Measurements from ENCODE around the gene RARB.

RARB gene

GRCh38 chr3:25481386-25481785, 53.3 kb downstream of the RARB start:
- H3K4me3 ChIP-seq (ENCODE audit: low read depth, low read length) = no peak overlapping the region
- no peak for TF ChIP-seq CTCF (IDR thresholded peaks at IDR 0.05; ENCODE audit: insufficient read depth, low read depth, low read length, missing control alignments)
- DNase-seq (ENCODE audit: low read depth) = no peak

GRCh38 chr3:25483456-25483855, 55.4 kb downstream of the RARB start:
- no peak for DNase-seq (ENCODE audit: low read depth)
- TF ChIP-seq CTCF (IDR thresholded peaks at IDR 0.05; ENCODE audit: insufficient read depth, low read depth, low read length, missing control alignments) = no peak

GRCh38 chr3:25485673-25486072, 57.6 kb downstream of the RARB start:
- H3K4me3 ChIP-seq (ENCODE audit: low read depth, low read length) = no peak overlapping the region
- TF ChIP-seq CTCF (IDR thresholded peaks at IDR 0.05; ENCODE audit: insufficient read depth, low read depth, low read length, missing control alignments) = no peak
- no peak for DNase-seq (ENCODE audit: low read depth)

More at GRCh38 chr3:25483456-25483855, 55.4 kb downstream of the RARB start:
- H3K4me3 ChIP-seq (ENCODE audit: low read depth, low read length) = no peak overlapping the region

- DNase-seq (ENCODE audit: low read depth) = no peak
- H3K4me3 ChIP-seq (ENCODE audit: low read depth, low read length) = no peak overlapping the region
These were observed 58.9 kb downstream of the RARB start for GRCh38 chr3:25486932-25487331.

GRCh38 chr3:25489858-25490593, 62.0 kb downstream of the RARB start:
- DNase-seq (ENCODE audit: low read depth) = no peak
- no peak overlapping the region for H3K4me3 ChIP-seq (ENCODE audit: low read depth, low read length)
- TF ChIP-seq CTCF (IDR thresholded peaks at IDR 0.05; ENCODE audit: insufficient read depth, low read depth, low read length, missing control alignments) = no peak

More at GRCh38 chr3:25486932-25487331, 58.9 kb downstream of the RARB start:
- no peak for TF ChIP-seq CTCF (IDR thresholded peaks at IDR 0.05; ENCODE audit: insufficient read depth, low read depth, low read length, missing control alignments)

GRCh38 chr3:25493246-25493645, 65.2 kb downstream of the RARB start:
- H3K4me3 ChIP-seq (ENCODE audit: low read depth, low read length) = no peak overlapping the region
- DNase-seq (ENCODE audit: low read depth) = no peak
- TF ChIP-seq CTCF (IDR thresholded peaks at IDR 0.05; ENCODE audit: insufficient read depth, low read depth, low read length, missing control alignments) = no peak

GRCh38 chr3:25493786-25494185, 65.7 kb downstream of the RARB start:
- DNase-seq (ENCODE audit: low read depth) = no peak
- no peak for TF ChIP-seq CTCF (IDR thresholded peaks at IDR 0.05; ENCODE audit: insufficient read depth, low read depth, low read length, missing control alignments)
- H3K4me3 ChIP-seq (ENCODE audit: low read depth, low read length) = no peak overlapping the region
